Tibial nerve (tissue), 4 donors: ENCODE data around the gene DTNB.
"Not testable (repeated sequence)": the region's sequence is repeated elsewhere in the genome, so short reads cannot be mapped to it uniquely, and the experiment has no call there.

Experiments
- EP300 ChIP-seq, 2 donors: sonication (generic); formaldehyde crosslinking; IDR thresholded peaks; one replicate each; pipeline ENCODE4 v1.6.1; 2017; ENCODE audit warnings: antibody characterized with exemption in 2 of 2, mild to moderate bottlenecking in 1 of 2
- POLR2A ChIP-seq, 2 donors: fragments of 450-650 bp; IDR thresholded peaks; one replicate each; pipeline ENCODE4 v1.6.1; 2017; ENCODE audit warnings: antibody characterized with exemption in 2 of 2, mild to moderate bottlenecking in 2 of 2, moderate library complexity in 2 of 2
- TF ChIP-seq, protein P1 (sequence below), 5 experiments: fragments of 200-600 bp in 3 of 5; fragments of 450-650 bp in 2 of 5; sonication (generic) in 3 of 5; IDR thresholded peaks; one replicate each; pipeline ENCODE4 v1.5.1; 2016 to 2019; ENCODE audit warnings: antibody characterized with exemption in 5 of 5, mild to moderate bottlenecking in 3 of 5, moderate library complexity in 2 of 5

GRCh38 chr2:25535411-25536289 is 137.7 kb downstream of the DTNB start:
- not testable (repeated sequence) for TF ChIP-seq POLR2A, EP300 (IDR thresholded peaks at IDR 0.05)
- TF ChIP-seq, protein P1, sequence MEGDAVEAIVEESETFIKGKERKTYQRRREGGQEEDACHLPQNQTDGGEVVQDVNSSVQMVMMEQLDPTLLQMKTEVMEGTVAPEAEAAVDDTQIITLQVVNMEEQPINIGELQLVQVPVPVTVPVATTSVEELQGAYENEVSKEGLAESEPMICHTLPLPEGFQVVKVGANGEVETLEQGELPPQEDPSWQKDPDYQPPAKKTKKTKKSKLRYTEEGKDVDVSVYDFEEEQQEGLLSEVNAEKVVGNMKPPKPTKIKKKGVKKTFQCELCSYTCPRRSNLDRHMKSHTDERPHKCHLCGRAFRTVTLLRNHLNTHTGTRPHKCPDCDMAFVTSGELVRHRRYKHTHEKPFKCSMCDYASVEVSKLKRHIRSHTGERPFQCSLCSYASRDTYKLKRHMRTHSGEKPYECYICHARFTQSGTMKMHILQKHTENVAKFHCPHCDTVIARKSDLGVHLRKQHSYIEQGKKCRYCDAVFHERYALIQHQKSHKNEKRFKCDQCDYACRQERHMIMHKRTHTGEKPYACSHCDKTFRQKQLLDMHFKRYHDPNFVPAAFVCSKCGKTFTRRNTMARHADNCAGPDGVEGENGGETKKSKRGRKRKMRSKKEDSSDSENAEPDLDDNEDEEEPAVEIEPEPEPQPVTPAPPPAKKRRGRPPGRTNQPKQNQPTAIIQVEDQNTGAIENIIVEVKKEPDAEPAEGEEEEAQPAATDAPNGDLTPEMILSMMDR (IDR thresholded peaks at IDR 0.05): not testable (repeated sequence)
